Activated CD8-positive, alpha-beta T cell treated with anti-CD3 and anti-CD28 coated beads for 36 hours (primary cell): ENCODE data around the gene MED29. TPM values are rescaled to one million over a fixed set of nuclear protein-coding genes. Genes with fewer than 3 reads are reported as not detected.

Source experiments
- ATAC-seq: fragments of 200-7000 bp; cut with Tn5 transposase; one replicate; pipeline ENCODE4 v1.10.0; 2021; ENCODE audit warnings: mild to moderate bottlenecking, moderate library complexity
- CTCF ChIA-PET: fragments of 350-600 bp; sonication (Branson Sonifier 250); formaldehyde crosslinking; loops from one replicate; lab custom pipeline; 2021; ENCODE audit warnings: antibody characterized with exemption; lab: Charles Lee
- POLR2A ChIA-PET: fragments of 350-600 bp; sonication (Branson Sonifier 250); formaldehyde crosslinking; loops from one replicate; lab custom pipeline; 2021; ENCODE audit warnings: antibody characterized with exemption; lab: Charles Lee
- DNase-seq: peaks from one replicate; pipeline ENCODE4 v3.0.0-alpha.2; 2020
- H3K27ac Mint-ChIP-seq: one replicate; pipeline ENCODE4 v1.8.0; 2021; ENCODE audit warnings: mild to moderate bottlenecking, mixed read lengths
- H3K27me3 Mint-ChIP-seq: one replicate; pipeline ENCODE4 v1.8.0; 2021; ENCODE audit warnings: mixed read lengths
- H3K36me3 Mint-ChIP-seq: one replicate; pipeline ENCODE4 v1.8.0; 2021; ENCODE audit warnings: low read depth, mixed read lengths
- H3K4me1 Mint-ChIP-seq: one replicate; pipeline ENCODE4 v1.8.0; 2021; ENCODE audit warnings: low read depth, mixed read lengths
- H3K4me3 Mint-ChIP-seq: one replicate; pipeline ENCODE4 v1.8.0; 2021; ENCODE audit warnings: mild to moderate bottlenecking, moderate library complexity, mixed read lengths
- H3K9me3 Mint-ChIP-seq: one replicate; pipeline ENCODE4 v1.8.0; 2021; ENCODE audit warnings: mixed read lengths
- CTCF ChIP-seq: fragments of 200-600 bp; IDR thresholded peaks from one replicate; pipeline ENCODE4 v1.8.0; 2022; ENCODE audit warnings: antibody characterized with exemption, mild to moderate bottlenecking
- intact Hi-C: fragments of 100-400 bp; cut with micrococcal nuclease; formaldehyde crosslinking; loops from one replicate; pipeline ENCODE4 v1.10.0; 2022
- total RNA-seq, 2 experiments: library from RNA; stranded (reverse); gene quantifications; one replicate each; pipeline ENCODE4 v1.2.3, GENCODE V29; 2021

MED29 gene
- total RNA-seq, 2 experiments from 2014 or later, result 19.5 to 19.8 TPM

- no peak for TF ChIP-seq CTCF
- CTCF ChIA-PET, result interaction anchor here (1.7 to 2.2 kb wide), 2 partner anchors 14 to 27 kb away, joined by 6 to 7 read pairs; partner anchors contain the start of gene PLEKHG2
- intact Hi-C loops, result no loop called here
- Mint-ChIP-seq H3K27me3 (no peaks in the 10 kb centered on the region), H3K36me3 (peaks cover 2% of the 10 kb centered on the region), H3K9me3 (no peaks in the 10 kb centered on the region), H3K4me1 (peaks cover 5% of the 10 kb centered on the region), H3K27ac (no peak overlapping the region), H3K4me3 (no peak overlapping the region)
- ATAC-seq (no peak), DNase-seq (no peak)
- POLR2A ChIA-PET, result interaction anchor here (1.3 to 6.4 kb wide), 4 partner anchors 7 to 21 kb away, joined by 3 to 30 read pairs (median 14); partner anchors contain the start of genes RPS16 and SUPT5H
Observed at GRCh38 chr19:39425744-39426143, 34.6 kb downstream of the MED29 start.

- Mint-ChIP-seq H3K4me1 (peaks cover 9% of the 10 kb centered on the region), H3K27ac (no peak overlapping the region), H3K27me3 (no peaks in the 10 kb centered on the region), H3K36me3 (peaks cover 2% of the 10 kb centered on the region), H3K4me3 (no peak overlapping the region), H3K9me3 (no peaks in the 10 kb centered on the region)
- intact Hi-C loops, result no loop called here
- POLR2A ChIA-PET, result interaction anchor here (1.3 to 3.4 kb wide), 6 partner anchors 8 to 35 kb away, joined by 3 to 24 read pairs (median 6); partner anchors contain the start of genes MED29, PAF1, RPS16 and SUPT5H
- no peak for DNase-seq
- no peak for TF ChIP-seq CTCF
- CTCF ChIA-PET, result interaction anchor here (1.7 to 2.2 kb wide), 2 partner anchors 14 to 28 kb away, joined by 6 to 7 read pairs; partner anchors contain the start of gene PLEKHG2
- ATAC-seq, result no peak
Observed at GRCh38 chr19:39426170-39426569, 35.0 kb downstream of the MED29 start.

GRCh38 chr19:39427707-39428106, 36.5 kb downstream of the MED29 start:
- no peak overlapping the region for H3K4me3 Mint-ChIP-seq
- H3K9me3 Mint-ChIP-seq, result no peaks in the 10 kb centered on the region
- peaks cover 6% of the 10 kb centered on the region for H3K36me3 Mint-ChIP-seq
- ATAC-seq (no peak), DNase-seq (no peak)
- H3K27ac Mint-ChIP-seq, result no peak overlapping the region
- TF ChIP-seq CTCF, result no peak
- POLR2A ChIA-PET, result interaction anchor here (1.0 to 3.4 kb wide), 8 partner anchors 8 to 37 kb away, joined by 3 to 24 read pairs (median 6); partner anchors contain the start of genes MED29, PAF1, PLEKHG2 and RPS16
- CTCF ChIA-PET, result interaction anchor here (0.7 to 1.3 kb wide), 4 partner anchors 13 to 105 kb away, joined by 3 to 4 read pairs (median 3); partner anchors contain the start of gene EID2B
- H3K4me1 Mint-ChIP-seq, result peaks cover 16% of the 10 kb centered on the region
- intact Hi-C loops, result no loop called here
- H3K27me3 Mint-ChIP-seq, result no peaks in the 10 kb centered on the region

- no peak for TF ChIP-seq CTCF
- peaks cover 24% of the 10 kb centered on the region for H3K4me1 Mint-ChIP-seq
- no peak for ATAC-seq
- intact Hi-C loops, result no loop called here
- ChIA-PET POLR2A (interaction anchor here (0.8 to 3.4 kb wide), 7 partner anchors 10 to 32 kb away, joined by 3 to 24 read pairs (median 6); partner anchors contain the start of gene SUPT5H), CTCF (interaction anchor here (0.7 to 1.3 kb wide), 4 partner anchors 12 to 104 kb away, joined by 3 to 4 read pairs (median 3); partner anchors contain the start of gene EID2B)
- H3K27me3 Mint-ChIP-seq, result no peaks in the 10 kb centered on the region
- no peak overlapping the region for H3K4me3 Mint-ChIP-seq
- DNase-seq, result no peak
- H3K27ac Mint-ChIP-seq, result no peak overlapping the region
- H3K36me3 Mint-ChIP-seq, result peaks cover 14% of the 10 kb centered on the region
- no peaks in the 10 kb centered on the region for H3K9me3 Mint-ChIP-seq
Observed at GRCh38 chr19:39428283-39429112, 37.3 kb downstream of the MED29 start.
